ENCODE results near the gene CA9. TPM values are rescaled to one million over a fixed set of nuclear protein-coding genes. Genes with fewer than 3 reads are reported as not detected.

CA9 gene
- total RNA-seq, 1 experiment from 2014 or later = 6.6 TPM

- H4K20me1 ChIP-seq (ENCODE audit: insufficient read depth) = no peaks in the 10 kb centered on the region
- BruUV-seq (replicated peaks) = no TSS peak
- CTCF ChIA-PET = no interaction called here
- no peak overlapping the region for H3K4me2 ChIP-seq
- H3K27ac ChIP-seq = no peak overlapping the region
- H3K79me2 ChIP-seq (ENCODE audit: low read depth) = no peaks in the 10 kb centered on the region
- intact Hi-C loops (cut with micrococcal nuclease; ENCODE audit: unreplicated experiment) = no loop called here
- no peaks in the 10 kb centered on the region for H3K9me2 ChIP-seq (ENCODE audit: insufficient read depth)
- TF ChIP-seq EZH2 (IDR thresholded peaks at IDR 0.05; ENCODE audit: low read depth) = no peak
- no peak for TF ChIP-seq CTCF (conservative IDR thresholded peaks at IDR 0.05)
- no peak overlapping the region for H3K4me3 ChIP-seq
- no peaks in the 10 kb centered on the region for H3K36me3 ChIP-seq (ENCODE audit: low read depth)
- no peak for DNase-seq
- H2AFZ ChIP-seq = no peak overlapping the region
- no peaks in the 10 kb centered on the region for H3F3A ChIP-seq (ENCODE audit: insufficient read depth, low read depth)
- H3K9me3 ChIP-seq (ENCODE audit: insufficient read depth, low read depth) = no peaks in the 10 kb centered on the region
- H3K4me1 ChIP-seq (replicated peaks; ENCODE audit: insufficient read depth) = no peaks in the 10 kb centered on the region
- POLR2A ChIA-PET (ENCODE audit: unreplicated experiment) = no interaction called here
- no peaks in the 10 kb centered on the region for H3K27me3 ChIP-seq (ENCODE audit: insufficient read depth, low read depth)
Observed at GRCh38 chr9:35700031-35700430, 26.3 kb downstream of the CA9 start.

GRCh38 chr9:35700942-35701341, 27.2 kb downstream of the CA9 start:
- H3K79me2 ChIP-seq (ENCODE audit: low read depth) = no peaks in the 10 kb centered on the region
- no peak overlapping the region for H3K4me2 ChIP-seq
- H2AFZ ChIP-seq = no peak overlapping the region
- no TSS peak for BruUV-seq (replicated peaks)
- H3K4me3 ChIP-seq = no peak overlapping the region
- no peaks in the 10 kb centered on the region for H3K9me3 ChIP-seq (ENCODE audit: insufficient read depth, low read depth)
- ChIA-PET POLR2A (ENCODE audit: unreplicated experiment) (no interaction called here), CTCF (no interaction called here)
- H3K27me3 ChIP-seq (ENCODE audit: insufficient read depth, low read depth) = no peaks in the 10 kb centered on the region
- no peaks in the 10 kb centered on the region for H3K9me2 ChIP-seq (ENCODE audit: insufficient read depth)
- no peaks in the 10 kb centered on the region for H3K36me3 ChIP-seq (ENCODE audit: low read depth)
- H3F3A ChIP-seq (ENCODE audit: insufficient read depth, low read depth) = no peaks in the 10 kb centered on the region
- H4K20me1 ChIP-seq (ENCODE audit: insufficient read depth) = no peaks in the 10 kb centered on the region
- H3K4me1 ChIP-seq (replicated peaks; ENCODE audit: insufficient read depth) = no peaks in the 10 kb centered on the region
- intact Hi-C loops (cut with micrococcal nuclease; ENCODE audit: unreplicated experiment) = no loop called here
- DNase-seq = no peak
- no peak for TF ChIP-seq EZH2 (IDR thresholded peaks at IDR 0.05; ENCODE audit: low read depth)
- no peak for TF ChIP-seq CTCF (conservative IDR thresholded peaks at IDR 0.05)
- no peak overlapping the region for H3K27ac ChIP-seq

GRCh38 chr9:35702696-35703095, 29.0 kb downstream of the CA9 start:
- Histone ChIP-seq H3K4me3 (no peak overlapping the region), H3F3A (ENCODE audit: insufficient read depth, low read depth) (no peaks in the 10 kb centered on the region), H3K9me3 (ENCODE audit: insufficient read depth, low read depth) (no peaks in the 10 kb centered on the region), H3K4me1 (replicated peaks; ENCODE audit: insufficient read depth) (no peaks in the 10 kb centered on the region), H3K9me2 (ENCODE audit: insufficient read depth) (no peaks in the 10 kb centered on the region), H3K27ac (no peak overlapping the region), H2AFZ (no peak overlapping the region), H3K27me3 (ENCODE audit: insufficient read depth, low read depth) (no peaks in the 10 kb centered on the region), H3K4me2 (no peak overlapping the region), H3K36me3 (ENCODE audit: low read depth) (no peaks in the 10 kb centered on the region), H4K20me1 (ENCODE audit: insufficient read depth) (no peaks in the 10 kb centered on the region), H3K79me2 (ENCODE audit: low read depth) (no peaks in the 10 kb centered on the region)
- TF ChIP-seq CTCF (conservative IDR thresholded peaks at IDR 0.05) (no peak), EZH2 (IDR thresholded peaks at IDR 0.05; ENCODE audit: low read depth) (no peak)
- intact Hi-C loops (cut with micrococcal nuclease; ENCODE audit: unreplicated experiment) = no loop called here
- no peak for DNase-seq
- ChIA-PET POLR2A (ENCODE audit: unreplicated experiment) (no interaction called here), CTCF (no interaction called here)
- no TSS peak for BruUV-seq (replicated peaks)
